Prostate gland (tissue), 2 donors: Measurements from ENCODE around the gene DUOXA2.

Experiments used
- POLR2A ChIP-seq: fragments of 450-650 bp; IDR thresholded peaks from one replicate; pipeline ENCODE4 v1.6.1; 2016; ENCODE audit warnings: antibody characterized with exemption, mild to moderate bottlenecking
- TF ChIP-seq, protein P1 (sequence below), 4 experiments: fragments of 200-600 bp in 2 of 4; fragments of 450-650 bp in 2 of 4; sonication (generic) in 2 of 4; IDR thresholded peaks; 1 replicate in 3 of 4; 2 replicates in 1 of 4; pipeline ENCODE4 v1.5.1; 2016 to 2019; ENCODE audit warnings: antibody characterized with exemption in 4 of 4, mild to moderate bottlenecking in 2 of 4, moderate library complexity in 2 of 4

DNA sequence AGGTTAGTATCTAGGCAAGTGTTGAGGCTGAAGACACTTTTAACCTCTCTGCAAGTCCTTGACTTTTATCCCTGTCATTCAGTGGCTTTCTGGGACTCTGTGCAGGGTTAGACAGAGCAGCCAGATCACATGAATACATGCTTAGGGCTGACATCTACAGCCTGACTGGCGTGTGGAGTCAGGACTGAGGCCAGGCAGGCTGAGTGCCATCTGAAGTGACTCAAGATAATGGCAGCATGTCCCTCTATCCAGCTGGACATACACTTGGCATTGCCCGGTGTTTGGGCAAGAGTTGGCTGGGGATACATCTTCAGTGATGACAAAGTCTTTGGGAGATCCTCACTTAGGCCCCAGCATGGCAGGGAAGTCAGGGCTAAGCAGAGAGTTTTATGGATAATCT, 22.6 kb upstream of the DUOXA2 start:
- TF ChIP-seq, protein P1, sequence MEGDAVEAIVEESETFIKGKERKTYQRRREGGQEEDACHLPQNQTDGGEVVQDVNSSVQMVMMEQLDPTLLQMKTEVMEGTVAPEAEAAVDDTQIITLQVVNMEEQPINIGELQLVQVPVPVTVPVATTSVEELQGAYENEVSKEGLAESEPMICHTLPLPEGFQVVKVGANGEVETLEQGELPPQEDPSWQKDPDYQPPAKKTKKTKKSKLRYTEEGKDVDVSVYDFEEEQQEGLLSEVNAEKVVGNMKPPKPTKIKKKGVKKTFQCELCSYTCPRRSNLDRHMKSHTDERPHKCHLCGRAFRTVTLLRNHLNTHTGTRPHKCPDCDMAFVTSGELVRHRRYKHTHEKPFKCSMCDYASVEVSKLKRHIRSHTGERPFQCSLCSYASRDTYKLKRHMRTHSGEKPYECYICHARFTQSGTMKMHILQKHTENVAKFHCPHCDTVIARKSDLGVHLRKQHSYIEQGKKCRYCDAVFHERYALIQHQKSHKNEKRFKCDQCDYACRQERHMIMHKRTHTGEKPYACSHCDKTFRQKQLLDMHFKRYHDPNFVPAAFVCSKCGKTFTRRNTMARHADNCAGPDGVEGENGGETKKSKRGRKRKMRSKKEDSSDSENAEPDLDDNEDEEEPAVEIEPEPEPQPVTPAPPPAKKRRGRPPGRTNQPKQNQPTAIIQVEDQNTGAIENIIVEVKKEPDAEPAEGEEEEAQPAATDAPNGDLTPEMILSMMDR (IDR thresholded peaks at IDR 0.05) = no peak
- no peak for TF ChIP-seq POLR2A
